ENCODE results near the gene BAIAP3. TPM values are rescaled to one million over a fixed set of nuclear protein-coding genes. Genes with fewer than 3 reads are reported as not detected.
"Not testable (repeated sequence)": the region's sequence is repeated elsewhere in the genome, so short reads cannot be mapped to it uniquely, and the experiment has no call there.

Gene BAIAP3
- 0.51 and 1.2 TPM in 2 replicates for polyA plus RNA-seq (2014; cell fraction: cytosol; rRNA removed)
- 7.5 and 9.9 TPM in 2 replicates for polyA plus RNA-seq (2014; cell fraction: nucleus; rRNA removed)

GRCh38 chr16:1333149-1333812 is at the start of gene BAIAP3:
BAIAP3 (plus strand) TSS chr16:1333645; CDS start chr16:1338550, 4,905 bp downstream.
- no peak for DNase-seq (ENCODE audit: low spot score)

GRCh38 chr16:1283996-1284616 is 49.3 kb upstream of the BAIAP3 start:
- DNase-seq (ENCODE audit: low spot score), result no peak

GRCh38 chr16:1285669-1286512 is 47.6 kb upstream of the BAIAP3 start:
- DNase-seq (ENCODE audit: low spot score), result no peak

GRCh38 chr16:1286513-1287094 is 46.8 kb upstream of the BAIAP3 start:
- no peak for DNase-seq (ENCODE audit: low spot score)

GRCh38 chr16:1287982-1288670 is 45.3 kb upstream of the BAIAP3 start:
- no peak for DNase-seq (ENCODE audit: low spot score)

- DNase-seq (ENCODE audit: low spot score), result no peak
Observed at GRCh38 chr16:1288813-1289476, 44.5 kb upstream of the BAIAP3 start.

- DNase-seq (ENCODE audit: low spot score), result no peak
Observed at GRCh38 chr16:1289477-1289866, 44.0 kb upstream of the BAIAP3 start.

- peak; percentile 48 for DNase-seq (ENCODE audit: low spot score)
Observed at GRCh38 chr16:1290063-1290501, 43.4 kb upstream of the BAIAP3 start.

- no peak for DNase-seq (ENCODE audit: low spot score)
Observed at GRCh38 chr16:1290860-1291575, 42.4 kb upstream of the BAIAP3 start.

- no peak for DNase-seq (ENCODE audit: low spot score)
Observed at GRCh38 chr16:1291576-1291974, 41.9 kb upstream of the BAIAP3 start.

- DNase-seq (ENCODE audit: low spot score), result not testable (repeated sequence)
Observed at GRCh38 chr16:1292208-1292607, 41.2 kb upstream of the BAIAP3 start.

GRCh38 chr16:1292808-1293207 is 40.6 kb upstream of the BAIAP3 start:
- DNase-seq (ENCODE audit: low spot score), result not testable (repeated sequence)

- DNase-seq (ENCODE audit: low spot score), result no peak
Observed at GRCh38 chr16:1293921-1294656, 39.4 kb upstream of the BAIAP3 start.

GRCh38 chr16:1295465-1295864 is 38.0 kb upstream of the BAIAP3 start:
- DNase-seq (ENCODE audit: low spot score), result no peak

GRCh38 chr16:1296688-1297017 is 36.8 kb upstream of the BAIAP3 start:
- DNase-seq (ENCODE audit: low spot score), result not testable (repeated sequence)

- no peak for DNase-seq (ENCODE audit: low spot score)
Observed at GRCh38 chr16:1297018-1297696, 36.3 kb upstream of the BAIAP3 start.

- DNase-seq (ENCODE audit: low spot score), result no peak
Observed at GRCh38 chr16:1298406-1298805, 35.0 kb upstream of the BAIAP3 start.

GRCh38 chr16:1299012-1299867 is 34.2 kb upstream of the BAIAP3 start:
- no peak for DNase-seq (ENCODE audit: low spot score)

All from SK-N-DZ (cell line).